Measurements from ENCODE around the gene CHST1.

DNA sequence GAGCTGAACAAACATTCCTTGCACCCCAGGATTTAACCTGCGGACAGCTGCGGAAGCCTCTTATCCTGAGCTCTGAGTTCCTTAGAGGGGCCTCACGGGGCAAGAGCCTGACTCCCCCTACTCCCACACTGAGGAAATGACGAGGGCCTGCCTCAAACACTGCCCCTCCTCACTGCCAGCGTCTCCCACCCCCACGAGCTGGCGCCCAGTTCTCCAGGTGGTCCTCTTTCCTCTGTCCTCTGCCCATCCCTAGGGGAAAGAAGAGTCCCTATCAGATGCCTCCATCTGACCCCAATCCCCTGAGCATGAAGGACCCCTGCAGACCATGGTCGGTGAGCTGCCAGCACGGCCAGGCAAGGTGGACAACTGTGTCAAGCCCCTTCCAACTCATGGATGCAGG lies 14.3 kb downstream of the CHST1 start:
- TF ChIP-seq, protein P1, sequence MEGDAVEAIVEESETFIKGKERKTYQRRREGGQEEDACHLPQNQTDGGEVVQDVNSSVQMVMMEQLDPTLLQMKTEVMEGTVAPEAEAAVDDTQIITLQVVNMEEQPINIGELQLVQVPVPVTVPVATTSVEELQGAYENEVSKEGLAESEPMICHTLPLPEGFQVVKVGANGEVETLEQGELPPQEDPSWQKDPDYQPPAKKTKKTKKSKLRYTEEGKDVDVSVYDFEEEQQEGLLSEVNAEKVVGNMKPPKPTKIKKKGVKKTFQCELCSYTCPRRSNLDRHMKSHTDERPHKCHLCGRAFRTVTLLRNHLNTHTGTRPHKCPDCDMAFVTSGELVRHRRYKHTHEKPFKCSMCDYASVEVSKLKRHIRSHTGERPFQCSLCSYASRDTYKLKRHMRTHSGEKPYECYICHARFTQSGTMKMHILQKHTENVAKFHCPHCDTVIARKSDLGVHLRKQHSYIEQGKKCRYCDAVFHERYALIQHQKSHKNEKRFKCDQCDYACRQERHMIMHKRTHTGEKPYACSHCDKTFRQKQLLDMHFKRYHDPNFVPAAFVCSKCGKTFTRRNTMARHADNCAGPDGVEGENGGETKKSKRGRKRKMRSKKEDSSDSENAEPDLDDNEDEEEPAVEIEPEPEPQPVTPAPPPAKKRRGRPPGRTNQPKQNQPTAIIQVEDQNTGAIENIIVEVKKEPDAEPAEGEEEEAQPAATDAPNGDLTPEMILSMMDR (IDR thresholded peaks at IDR 0.05; ENCODE audit: insufficient read depth, low read length): no peak
- TF ChIP-seq POLR2AphosphoS5 (IDR thresholded peaks at IDR 0.05; ENCODE audit: low read depth) (no peak), GABPA (IDR thresholded peaks at IDR 0.05; ENCODE audit: low read depth) (no peak)
